Gastrocnemius medialis (tissue), 4 donors: ENCODE measurements around the gene ANGPTL8. TPM values are rescaled to one million over a fixed set of nuclear protein-coding genes. Genes with fewer than 3 reads are reported as not detected.
A peak's percentile ranks its signal among the peaks of the same experiment; 100 is the strongest.

Experiments used
- ATAC-seq, 2 donors: fragments of 150-250 bp; one replicate each; pipeline ENCODE4 v1.9.1; 2016
- DNase-seq, 2 donors: peaks; one replicate each; pipeline ENCODE4 v3.0.0-alpha.2; 2019
- H3K27ac ChIP-seq, 4 donors: fragments of 200-600 bp; sonication (generic); 1 replicate in 1 of 4; 2 replicates in 3 of 4; pipeline ENCODE4 v1.5.1; 2016 to 2018; ENCODE audit warnings: mild to moderate bottlenecking in 2 of 4, moderate library complexity in 1 of 4
- H3K27me3 ChIP-seq, 3 donors: fragments of 200-600 bp; sonication (generic) in 2 of 3; 1 replicate in 1 of 3; 2 replicates in 2 of 3; pipeline versions ENCODE4 v1.5.1 to v1.6.0; 2016 to 2019; ENCODE audit warnings: mild to moderate bottlenecking in 1 of 3, moderate library complexity in 1 of 3
- H3K36me3 ChIP-seq, 2 donors: fragments of 200-600 bp; sonication (generic) in 1 of 2; one replicate each; pipeline ENCODE4 v1.5.1; 2017 to 2018
- H3K4me1 ChIP-seq, 2 donors: fragments of 200-600 bp; sonication (generic) in 1 of 2; one replicate each; pipeline ENCODE4 v1.5.1; 2016 to 2017; ENCODE audit warnings: mild to moderate bottlenecking in 2 of 2
- H3K4me3 ChIP-seq, 4 donors: fragments of 200-600 bp; sonication (generic) in 3 of 4; 1 replicate in 1 of 4; 2 replicates in 3 of 4; pipeline ENCODE4 v1.5.1; 2016 to 2019; ENCODE audit warnings: mild to moderate bottlenecking in 2 of 4
- H3K9me3 ChIP-seq, 3 donors: fragments of 200-600 bp; sonication (generic) in 2 of 3; 1 replicate in 1 of 3; 2 replicates in 2 of 3; pipeline ENCODE4 v1.5.1; 2016 to 2019
- POLR2A ChIP-seq, 2 donors: fragments of 450-650 bp; IDR thresholded peaks; one replicate each; pipeline ENCODE4 v1.6.1; 2017; ENCODE audit warnings: antibody characterized with exemption in 2 of 2, mild to moderate bottlenecking in 2 of 2, moderate library complexity in 2 of 2
- in situ Hi-C, 4 donors: fragments of 200-750 bp; cut with MboI; loops; one replicate each; pipeline versions ENCODE4 v1.15.0 to v1.8.0; 2017; ENCODE audit warnings: low sequenced_read_pairs in 4 of 4
- intact Hi-C: fragments of 100-400 bp; cut with DNase I; formaldehyde crosslinking; loops from one replicate; pipeline ENCODE4 v1.15.1; 2023; ENCODE audit warnings: low total_unique reads
- total RNA-seq, 4 donors: library from RNA; depleted of rRNA; stranded (reverse); fragments of >200 nt; gene quantifications; one replicate each; pipeline versions ENCODE4 v1.1.0 to v1.2.3, GENCODE V29; 2016
- TF ChIP-seq, protein P1 (sequence below), 5 experiments: fragments of 450-650 bp in 3 of 5; fragments of 200-600 bp in 2 of 5; sonication (generic) in 2 of 5; IDR thresholded peaks in 4 of 5; conservative IDR thresholded peaks in 1 of 5; 1 replicate in 4 of 5; 2 replicates in 1 of 5; pipeline ENCODE4 v1.5.1; 2016 to 2019; ENCODE audit warnings: antibody characterized with exemption in 5 of 5, mild to moderate bottlenecking in 3 of 5, moderate library complexity in 3 of 5

The ANGPTL8 gene
- total RNA-seq, 4 donors from 2014 or later = 0.47 TPM; not detected in 3

DNA sequence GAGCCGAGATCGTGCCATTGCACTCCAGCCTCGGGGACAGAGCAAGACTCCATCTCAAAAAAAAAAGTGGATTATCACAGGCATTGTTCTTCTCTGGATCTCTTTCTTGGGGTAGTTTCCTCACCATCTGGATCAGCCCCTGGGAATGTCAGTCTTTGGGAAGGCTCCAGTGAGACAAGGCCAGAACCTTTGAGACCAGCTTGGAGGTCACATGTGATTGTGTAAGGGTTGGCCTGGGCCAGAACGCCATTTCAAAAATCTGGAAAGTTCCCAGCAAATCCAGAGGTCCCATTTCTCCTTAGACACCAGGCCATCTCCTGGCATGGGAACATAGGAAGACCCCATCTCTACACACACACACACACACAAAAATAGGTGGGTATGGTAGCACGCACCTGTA is 14.2 kb upstream of the ANGPTL8 start:
- in situ Hi-C loops = no loop called here
- Histone ChIP-seq H3K4me3 (no peak overlapping the region), H3K4me1 (no peaks in the 10 kb centered on the region), H3K27ac (peak overlapping the region in 1 of 4 donors; percentile 35), H3K36me3 (peaks cover 0 to 13% of the 10 kb centered on the region in 2 donors), H3K9me3 (peaks cover 0 to 3% (median 0%) of the 10 kb centered on the region in 3 donors), H3K27me3 (no peaks in the 10 kb centered on the region)
- DNase-seq = peak in 1 of 2 donors; percentile 56
- intact Hi-C loops = no loop called here
- TF ChIP-seq, protein P1, sequence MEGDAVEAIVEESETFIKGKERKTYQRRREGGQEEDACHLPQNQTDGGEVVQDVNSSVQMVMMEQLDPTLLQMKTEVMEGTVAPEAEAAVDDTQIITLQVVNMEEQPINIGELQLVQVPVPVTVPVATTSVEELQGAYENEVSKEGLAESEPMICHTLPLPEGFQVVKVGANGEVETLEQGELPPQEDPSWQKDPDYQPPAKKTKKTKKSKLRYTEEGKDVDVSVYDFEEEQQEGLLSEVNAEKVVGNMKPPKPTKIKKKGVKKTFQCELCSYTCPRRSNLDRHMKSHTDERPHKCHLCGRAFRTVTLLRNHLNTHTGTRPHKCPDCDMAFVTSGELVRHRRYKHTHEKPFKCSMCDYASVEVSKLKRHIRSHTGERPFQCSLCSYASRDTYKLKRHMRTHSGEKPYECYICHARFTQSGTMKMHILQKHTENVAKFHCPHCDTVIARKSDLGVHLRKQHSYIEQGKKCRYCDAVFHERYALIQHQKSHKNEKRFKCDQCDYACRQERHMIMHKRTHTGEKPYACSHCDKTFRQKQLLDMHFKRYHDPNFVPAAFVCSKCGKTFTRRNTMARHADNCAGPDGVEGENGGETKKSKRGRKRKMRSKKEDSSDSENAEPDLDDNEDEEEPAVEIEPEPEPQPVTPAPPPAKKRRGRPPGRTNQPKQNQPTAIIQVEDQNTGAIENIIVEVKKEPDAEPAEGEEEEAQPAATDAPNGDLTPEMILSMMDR (IDR thresholded peaks at IDR 0.05 in 4 of 5, conservative IDR thresholded peaks at IDR 0.05 in 1 of 5) = no peak
- no peak for TF ChIP-seq POLR2A (IDR thresholded peaks at IDR 0.05)
- peak; percentile 62 to 78 for ATAC-seq

DNA sequence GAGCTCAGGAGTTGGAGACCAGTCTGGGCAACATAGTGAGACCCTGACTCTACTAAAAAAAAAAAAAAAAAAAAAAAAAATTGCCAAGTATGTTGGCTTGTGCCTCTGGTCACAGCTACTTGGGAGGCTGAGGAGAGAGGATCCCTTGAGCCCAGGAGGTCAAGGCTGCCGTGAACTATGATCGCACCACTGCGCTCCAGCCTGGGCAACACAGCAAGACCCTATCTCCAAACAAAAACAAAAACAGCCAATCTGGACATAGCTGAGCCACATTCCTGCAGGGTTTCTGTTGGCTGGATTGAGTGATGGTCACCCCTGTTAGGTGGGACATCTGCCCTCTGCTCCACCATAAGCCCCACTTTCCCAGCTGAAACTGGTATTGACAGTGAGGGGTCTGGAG is 13.6 kb upstream of the ANGPTL8 start:
- intact Hi-C loops = no loop called here
- H3K27ac ChIP-seq = no peak overlapping the region
- ATAC-seq = no peak
- no peak for TF ChIP-seq POLR2A (IDR thresholded peaks at IDR 0.05)
- TF ChIP-seq, protein P1 (IDR thresholded peaks at IDR 0.05 in 4 of 5, conservative IDR thresholded peaks at IDR 0.05 in 1 of 5) = no peak
- in situ Hi-C loops = no loop called here
- DNase-seq = no peak
- H3K9me3 ChIP-seq = peaks cover 0 to 3% (median 0%) of the 10 kb centered on the region in 3 donors
- H3K4me1 ChIP-seq = no peaks in the 10 kb centered on the region
- H3K4me3 ChIP-seq = no peak overlapping the region
- peaks cover 0 to 13% of the 10 kb centered on the region in 2 donors for H3K36me3 ChIP-seq
- H3K27me3 ChIP-seq = no peaks in the 10 kb centered on the region

DNA sequence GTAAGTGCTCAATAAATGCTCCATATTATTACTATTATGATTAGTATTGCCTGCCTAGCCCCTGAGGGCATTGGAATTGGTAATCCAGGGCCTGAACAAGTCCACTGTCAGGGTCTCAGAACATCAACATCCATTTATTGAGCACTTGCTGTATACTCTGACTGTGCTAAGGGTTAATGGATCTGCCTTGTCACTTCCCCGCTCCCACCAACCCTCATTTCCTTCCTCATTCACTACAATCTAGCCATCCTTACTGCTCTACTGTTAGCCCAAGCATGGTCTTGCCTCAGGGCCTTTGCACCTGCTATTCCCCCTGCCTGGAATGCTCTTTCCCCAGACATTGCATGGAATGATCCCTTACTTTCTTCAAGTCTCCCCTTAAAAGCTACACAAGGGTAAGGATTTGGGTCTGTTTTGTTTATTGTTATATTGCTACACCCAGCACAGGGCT is 12.7 kb upstream of the ANGPTL8 start:
- Histone ChIP-seq H3K4me3 (no peak overlapping the region), H3K36me3 (peaks cover 0 to 6% of the 10 kb centered on the region in 2 donors), H3K4me1 (no peaks in the 10 kb centered on the region), H3K9me3 (peaks cover 0 to 3% (median 0%) of the 10 kb centered on the region in 3 donors), H3K27me3 (no peaks in the 10 kb centered on the region), H3K27ac (no peak overlapping the region)
- TF ChIP-seq, protein P1 (IDR thresholded peaks at IDR 0.05 in 4 of 5, conservative IDR thresholded peaks at IDR 0.05 in 1 of 5) = no peak
- no peak for TF ChIP-seq POLR2A (IDR thresholded peaks at IDR 0.05)
- in situ Hi-C loops = no loop called here
- intact Hi-C loops = no loop called here
- no peak for ATAC-seq
- no peak for DNase-seq

DNA sequence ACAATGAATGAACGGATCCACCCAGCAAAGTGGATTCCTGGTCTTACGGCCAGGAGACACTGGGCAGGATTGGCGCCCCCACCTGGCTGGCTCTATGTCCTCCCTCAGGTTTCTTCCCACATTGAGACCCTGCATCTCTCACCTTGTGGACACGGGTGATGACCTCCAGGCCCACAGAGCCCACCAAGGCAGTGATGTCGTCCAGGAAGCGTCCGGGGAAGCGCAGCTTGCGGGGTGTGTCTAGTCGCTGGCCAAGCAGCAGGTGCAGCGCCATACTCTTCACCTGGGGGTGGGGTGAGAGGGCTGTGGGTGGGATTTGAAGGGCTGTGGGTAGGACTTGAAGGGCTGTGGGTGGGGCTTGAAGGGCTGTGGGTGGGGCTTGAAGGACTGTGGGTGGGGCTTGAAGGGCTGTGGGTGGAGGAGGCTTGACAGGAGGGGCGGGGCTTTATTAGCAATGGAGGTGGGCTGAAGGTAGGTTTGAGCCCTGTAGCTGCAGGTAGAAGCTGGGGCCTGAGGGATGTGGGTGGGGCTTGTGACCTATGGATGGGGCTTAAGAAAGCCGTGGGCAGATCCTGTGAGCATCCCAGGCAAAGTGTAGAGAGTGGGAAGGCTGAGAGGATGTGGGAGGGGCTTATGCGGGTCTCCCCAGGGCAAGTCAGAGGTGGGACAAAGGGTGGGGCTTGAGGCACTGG is 12.1 kb upstream of the ANGPTL8 start:
- no peaks in the 10 kb centered on the region for H3K9me3 ChIP-seq
- in situ Hi-C loops (no loop called here), intact Hi-C loops (no loop called here)
- ATAC-seq (no peak), DNase-seq (no peak)
- no peaks in the 10 kb centered on the region for H3K4me1 ChIP-seq
- H3K36me3 ChIP-seq = peaks cover 0 to 4% of the 10 kb centered on the region in 2 donors
- no peak overlapping the region for H3K4me3 ChIP-seq
- TF ChIP-seq, protein P1 (IDR thresholded peaks at IDR 0.05 in 4 of 5, conservative IDR thresholded peaks at IDR 0.05 in 1 of 5) = no peak
- no peak for TF ChIP-seq POLR2A (IDR thresholded peaks at IDR 0.05)
- no peaks in the 10 kb centered on the region for H3K27me3 ChIP-seq
- no peak overlapping the region for H3K27ac ChIP-seq
